Lower lobe of right lung (tissue), 2 donors: ENCODE measurements around the gene SHISA3. TPM values are rescaled to one million over a fixed set of nuclear protein-coding genes. Genes with fewer than 3 reads are reported as not detected.

Experiments used
- ATAC-seq, 2 donors: fragments of 200-7000 bp; cut with Tn5 transposase; one replicate each; pipeline ENCODE4 v1.9.1; 2020 to 2022; ENCODE audit warnings: mild to moderate bottlenecking in 2 of 2, moderate library complexity in 2 of 2
- DNase-seq: peaks from one replicate; pipeline ENCODE4 v3.0.0-alpha.2; 2020
- H3K27ac ChIP-seq: fragments of 200-600 bp; one replicate; pipeline ENCODE4 v1.8.0; 2022
- H3K27me3 ChIP-seq: fragments of 200-600 bp; one replicate; pipeline ENCODE4 v1.8.0; 2022; ENCODE audit warnings: low read depth
- H3K36me3 ChIP-seq: fragments of 200-600 bp; one replicate; pipeline ENCODE4 v1.8.0; 2022; ENCODE audit warnings: mild to moderate bottlenecking
- H3K4me1 ChIP-seq: fragments of 200-600 bp; one replicate; pipeline ENCODE4 v1.8.0; 2022
- H3K4me3 ChIP-seq: fragments of 200-600 bp; one replicate; pipeline ENCODE4 v1.8.0; 2022; ENCODE audit warnings: mild to moderate bottlenecking
- H3K9me3 ChIP-seq: fragments of 200-600 bp; one replicate; pipeline ENCODE4 v1.8.0; 2022
- intact Hi-C: fragments of 100-400 bp; cut with DNase I; formaldehyde crosslinking; loops from one replicate; pipeline ENCODE4 v1.11.0; 2022
- total RNA-seq: library from RNA; stranded (reverse); fragmentation: NEBNext Ultra II Directional; extraction: Animal tissue kit (Norgen Biotek cat#: 25700); gene quantifications from one replicate; pipeline ENCODE4 v1.2.1, GENCODE V29; 2021
- TF ChIP-seq, protein P1 (sequence below): fragments of 200-600 bp; IDR thresholded peaks from one replicate; pipeline ENCODE4 v1.8.0; 2022; ENCODE audit warnings: antibody characterized with exemption, mild to moderate bottlenecking
- donor health status: DM: no; HTN: yes; CAD: no; lungs with severe emphysema.

The SHISA3 gene
- total RNA-seq, 1 donor from 2014 or later = 3.7 TPM

DNA sequence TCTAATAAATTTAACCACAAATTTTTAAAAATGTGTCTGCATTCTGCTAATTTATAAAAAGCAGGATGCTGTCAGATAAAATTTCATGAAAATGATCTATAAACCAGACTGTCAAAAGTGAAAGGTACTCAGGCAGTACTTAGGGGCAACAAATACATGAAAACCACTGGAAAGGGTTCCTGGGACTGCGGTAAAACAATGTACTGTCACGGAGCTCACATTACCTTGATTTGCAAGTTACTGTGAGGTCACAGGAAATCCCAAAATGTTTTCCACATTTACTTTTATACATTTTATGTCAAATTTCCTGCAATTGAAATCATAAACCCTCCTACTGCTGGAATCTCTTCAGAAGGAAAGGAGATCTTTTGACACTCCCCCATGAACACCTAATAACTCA lies 45.3 kb downstream of the SHISA3 start:
- DNase-seq (no peak), ATAC-seq (no peak)
- no peak overlapping the region for H3K4me3 ChIP-seq
- H3K4me1 ChIP-seq = no peaks in the 10 kb centered on the region
- no peaks in the 10 kb centered on the region for H3K27me3 ChIP-seq
- H3K36me3 ChIP-seq = peaks cover 19% of the 10 kb centered on the region
- H3K27ac ChIP-seq = no peak overlapping the region
- TF ChIP-seq, protein P1, sequence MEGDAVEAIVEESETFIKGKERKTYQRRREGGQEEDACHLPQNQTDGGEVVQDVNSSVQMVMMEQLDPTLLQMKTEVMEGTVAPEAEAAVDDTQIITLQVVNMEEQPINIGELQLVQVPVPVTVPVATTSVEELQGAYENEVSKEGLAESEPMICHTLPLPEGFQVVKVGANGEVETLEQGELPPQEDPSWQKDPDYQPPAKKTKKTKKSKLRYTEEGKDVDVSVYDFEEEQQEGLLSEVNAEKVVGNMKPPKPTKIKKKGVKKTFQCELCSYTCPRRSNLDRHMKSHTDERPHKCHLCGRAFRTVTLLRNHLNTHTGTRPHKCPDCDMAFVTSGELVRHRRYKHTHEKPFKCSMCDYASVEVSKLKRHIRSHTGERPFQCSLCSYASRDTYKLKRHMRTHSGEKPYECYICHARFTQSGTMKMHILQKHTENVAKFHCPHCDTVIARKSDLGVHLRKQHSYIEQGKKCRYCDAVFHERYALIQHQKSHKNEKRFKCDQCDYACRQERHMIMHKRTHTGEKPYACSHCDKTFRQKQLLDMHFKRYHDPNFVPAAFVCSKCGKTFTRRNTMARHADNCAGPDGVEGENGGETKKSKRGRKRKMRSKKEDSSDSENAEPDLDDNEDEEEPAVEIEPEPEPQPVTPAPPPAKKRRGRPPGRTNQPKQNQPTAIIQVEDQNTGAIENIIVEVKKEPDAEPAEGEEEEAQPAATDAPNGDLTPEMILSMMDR = no peak
- intact Hi-C loops = no loop called here
- H3K9me3 ChIP-seq = no peaks in the 10 kb centered on the region

DNA sequence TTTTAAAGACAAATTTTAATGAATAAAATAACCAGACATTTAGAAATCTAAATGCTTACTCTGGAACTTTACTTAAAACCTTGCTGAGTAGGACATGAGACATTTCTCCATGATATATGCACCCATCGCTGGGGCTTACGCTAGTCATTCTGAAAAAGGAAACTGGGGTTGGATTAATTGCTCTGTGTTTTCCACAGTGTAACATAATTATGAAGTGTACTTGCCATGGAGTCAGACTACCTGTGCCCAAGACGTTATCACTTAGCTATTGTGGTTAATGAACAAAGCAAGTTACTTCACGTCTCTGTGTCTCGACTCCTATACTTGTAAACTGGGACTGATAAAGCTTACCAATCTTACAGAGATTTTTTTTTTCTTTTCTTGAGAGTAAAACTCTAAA lies 47.8 kb downstream of the SHISA3 start:
- H3K27ac ChIP-seq = no peak overlapping the region
- TF ChIP-seq, protein P1 = no peak
- intact Hi-C loops = no loop called here
- peaks cover 25% of the 10 kb centered on the region for H3K36me3 ChIP-seq
- no peaks in the 10 kb centered on the region for H3K9me3 ChIP-seq
- no peak for ATAC-seq
- no peak for DNase-seq
- H3K27me3 ChIP-seq = no peaks in the 10 kb centered on the region
- H3K4me1 ChIP-seq = no peaks in the 10 kb centered on the region
- no peak overlapping the region for H3K4me3 ChIP-seq

DNA sequence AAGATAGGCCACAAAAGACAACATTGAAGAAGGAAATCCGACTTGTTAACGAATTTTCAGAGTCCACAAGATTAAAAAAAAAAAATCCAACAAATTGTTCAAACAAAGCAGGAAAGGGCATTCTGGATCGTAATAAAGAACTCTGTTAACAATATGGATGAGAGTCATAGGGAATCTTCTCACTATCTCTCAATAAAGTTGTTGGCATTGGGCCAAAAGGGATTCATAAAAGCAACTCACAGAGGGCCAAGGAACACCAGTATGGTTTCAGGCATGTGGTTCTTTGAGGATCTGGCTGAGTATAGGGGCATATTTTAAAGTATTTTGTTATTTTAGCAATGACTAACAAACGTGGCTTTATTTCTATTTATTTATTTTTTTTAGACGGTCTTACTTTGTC lies 49.5 kb downstream of the SHISA3 start:
- H3K36me3 ChIP-seq = peaks cover 27% of the 10 kb centered on the region
- no peak overlapping the region for H3K27ac ChIP-seq
- intact Hi-C loops = no loop called here
- no peak for ATAC-seq
- TF ChIP-seq, protein P1 = no peak
- no peaks in the 10 kb centered on the region for H3K27me3 ChIP-seq
- no peaks in the 10 kb centered on the region for H3K4me1 ChIP-seq
- no peak overlapping the region for H3K4me3 ChIP-seq
- H3K9me3 ChIP-seq = no peaks in the 10 kb centered on the region
- no peak for DNase-seq

Other genes with a start within 250 kb of the SHISA3 start
- 1.3 TPM for gene BEND4, start 244.8 kb upstream of the SHISA3 start, total RNA-seq